GM12801 (cell line): Measurements from ENCODE around the gene STON1.

Experiments
- CTCF ChIP-seq: IDR thresholded peaks from one replicate; pipeline ENCODE4 v1.5.1; 2011; ENCODE audit warnings: control low read depth; ENCODE audit not compliant: insufficient read length; ENCODE audit errors: extremely low read depth

The STON1 gene

GRCh38 chr2:48626047-48626446 lies 96.1 kb downstream of the STON1 start:
- TF ChIP-seq CTCF, result no peak

- TF ChIP-seq CTCF, result no peak
Observed at GRCh38 chr2:48633143-48633542, 103.2 kb downstream of the STON1 start.

- TF ChIP-seq CTCF, result no peak
Observed at GRCh38 chr2:48635786-48636185, 105.8 kb downstream of the STON1 start.

GRCh38 chr2:48638261-48638660 lies 108.3 kb downstream of the STON1 start:
- no peak for TF ChIP-seq CTCF
